Stimulated activated CD4-positive, alpha-beta T cell treated with anti-CD3 and anti-CD28 coated beads, Interleukin-4, amount 100 ng/mL, for 48 hours (primary cell): ENCODE measurements around the gene SLCO6A1.

ENCODE experiments used
- DNase-seq, 2 donors: peaks; one replicate each; pipeline ENCODE4 v3.0.0-alpha.2; 2020; ENCODE audit warnings: low read depth in 2 of 2

The SLCO6A1 gene

GRCh38 chr5:102451082-102451481 lies 47.7 kb downstream of the SLCO6A1 start:
- DNase-seq = no peak

- DNase-seq = no peak
Observed at GRCh38 chr5:102450313-102450990, 48.3 kb downstream of the SLCO6A1 start.

DNA sequence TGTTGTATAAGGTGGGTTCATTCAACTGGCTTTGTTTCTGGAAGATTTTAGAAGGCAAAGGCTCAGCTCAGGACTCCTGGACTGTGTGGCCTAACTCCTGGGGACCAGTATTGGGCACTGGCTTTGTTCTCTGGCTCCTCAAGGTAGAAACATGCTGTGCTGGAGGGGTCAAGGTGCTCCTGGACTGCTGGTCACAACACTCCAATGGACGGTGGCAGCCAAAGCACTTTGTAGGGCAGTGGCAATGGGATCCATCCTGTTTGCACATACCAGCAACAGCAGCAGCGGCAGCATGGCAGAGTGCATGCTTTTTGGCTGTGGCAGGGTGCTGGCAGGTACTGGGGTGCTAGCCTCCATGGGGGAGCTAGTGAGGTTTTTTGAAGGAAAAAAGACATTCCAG lies 65.3 kb downstream of the SLCO6A1 start:
- DNase-seq = no peak

DNA sequence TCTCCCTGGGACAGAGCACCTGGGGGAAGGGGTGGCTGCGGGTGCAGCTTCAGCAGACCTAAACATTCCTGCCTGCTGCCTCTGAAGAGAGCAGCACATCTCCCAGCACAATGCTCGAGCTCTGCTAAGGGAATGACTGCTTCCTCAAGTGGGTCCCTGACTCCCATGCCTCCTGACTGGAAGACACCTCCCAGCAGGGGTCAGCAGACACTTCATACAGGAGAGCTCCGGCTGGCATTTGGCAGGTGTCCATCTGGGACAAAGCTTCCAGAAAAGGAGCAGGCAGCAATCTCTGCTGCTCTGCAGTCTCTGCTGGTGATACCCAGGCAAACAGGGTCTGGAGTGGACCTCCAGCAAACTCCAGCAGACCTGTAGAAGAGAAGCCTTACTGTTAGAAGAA lies 77.2 kb downstream of the SLCO6A1 start:
- DNase-seq = no peak

DNA sequence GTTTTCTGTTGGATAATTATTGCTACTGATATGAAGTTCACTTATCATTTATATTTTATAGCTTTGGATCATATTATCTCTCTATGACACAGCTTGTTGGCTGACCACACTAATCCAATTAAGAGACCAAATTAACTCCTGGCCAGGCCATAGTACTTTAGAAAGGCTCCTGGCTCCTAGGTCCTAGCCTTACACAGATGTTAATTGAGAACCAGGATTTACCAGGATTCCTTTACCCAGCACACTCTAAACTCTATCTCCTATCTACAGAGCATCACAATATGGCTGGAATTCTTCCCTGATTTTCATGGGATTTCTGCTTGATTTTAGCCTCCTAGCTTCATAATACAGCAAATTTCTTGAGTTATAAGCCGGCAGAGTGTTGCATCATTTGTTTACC lies 80.3 kb downstream of the SLCO6A1 start:
- DNase-seq = no peak

- no peak for DNase-seq
Observed at GRCh38 chr5:102414448-102414847, 84.4 kb downstream of the SLCO6A1 start.

GRCh38 chr5:102388235-102388634 lies 110.6 kb downstream of the SLCO6A1 start:
- DNase-seq = no peak

GRCh38 chr5:102385365-102385764 lies 113.4 kb downstream of the SLCO6A1 start:
- DNase-seq = no peak

DNA sequence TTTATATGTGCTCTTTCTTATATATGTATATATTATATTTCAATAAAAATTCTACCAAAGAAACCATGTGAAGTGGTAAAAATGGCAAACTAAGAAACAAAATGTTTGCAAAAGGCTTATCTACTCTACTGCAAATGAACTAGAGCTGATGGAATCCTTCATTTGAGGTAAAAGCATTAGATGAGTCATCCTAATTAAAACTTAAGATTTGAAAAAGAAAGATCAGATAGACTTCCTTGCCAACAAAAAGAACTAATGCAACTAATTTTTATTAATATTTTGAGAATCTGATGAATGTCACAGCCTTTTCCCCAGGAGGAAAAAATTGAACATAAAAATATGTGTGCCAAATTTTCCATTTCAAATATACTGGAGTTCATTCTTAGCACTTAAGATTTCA lies 118.6 kb downstream of the SLCO6A1 start:
- no peak for DNase-seq

DNA sequence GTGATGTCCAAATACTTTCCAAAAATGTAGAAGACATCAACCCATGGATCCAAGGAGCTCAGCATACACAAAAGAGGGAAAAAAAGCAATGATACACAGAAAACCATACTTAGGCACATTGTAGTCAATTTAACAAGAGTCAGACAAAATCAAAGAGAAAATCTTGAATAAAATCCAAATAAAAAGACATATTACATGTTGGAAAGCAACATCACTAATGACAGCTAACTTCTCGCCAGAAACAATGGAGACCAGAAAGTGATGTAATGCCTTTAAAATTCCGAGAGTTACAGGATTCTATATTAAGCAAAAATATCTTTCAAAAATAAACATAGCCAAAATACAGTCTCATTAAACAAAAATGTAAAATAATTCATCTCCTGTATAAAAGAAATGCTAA lies 122.9 kb downstream of the SLCO6A1 start:
- no peak for DNase-seq

GRCh38 chr5:102375272-102375671 lies 123.5 kb downstream of the SLCO6A1 start:
- DNase-seq = no peak

GRCh38 chr5:102368392-102368791 lies 130.4 kb downstream of the SLCO6A1 start:
- no peak for DNase-seq

- DNase-seq = no peak
Observed at GRCh38 chr5:102341681-102342288, 157.0 kb downstream of the SLCO6A1 start.

DNA sequence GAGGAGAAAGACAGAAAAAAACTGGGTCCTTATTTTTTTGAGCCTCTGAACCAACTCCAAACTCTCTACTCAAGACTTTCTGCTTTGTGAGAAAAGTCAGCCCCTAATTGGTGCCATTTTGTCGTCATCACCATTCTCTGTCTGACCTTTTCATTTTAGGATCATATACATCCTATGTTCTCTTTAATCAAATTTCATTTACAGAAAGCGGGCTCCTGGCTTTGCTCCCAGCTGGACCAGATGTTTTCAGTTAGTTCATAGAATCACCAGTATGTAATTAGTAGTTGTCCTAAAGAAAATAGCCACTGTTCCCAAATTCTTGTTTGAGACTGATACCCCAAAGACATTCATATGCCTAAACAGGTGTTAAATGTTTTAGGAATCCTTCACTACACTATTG lies 174.1 kb downstream of the SLCO6A1 start:
- no peak for DNase-seq
